Measurements from ENCODE around the gene SACS. TPM values are rescaled to one million over a fixed set of nuclear protein-coding genes. Genes with fewer than 3 reads are reported as not detected.
"Not testable (repeated sequence)": the region's sequence is repeated elsewhere in the genome, so short reads cannot be mapped to it uniquely, and the experiment has no call there.

The SACS gene
- total RNA-seq, 1 donor from 2014 or later = 6.8 TPM

- no peak for ATAC-seq (ENCODE audit: poor library complexity)
- intact Hi-C loops (cut with DNase I) = no loop called here
These were observed 2.8 kb downstream of the SACS start for GRCh38 chr13:23430664-23431063.

GRCh38 chr13:23427881-23428528 is 5.5 kb downstream of the SACS start:
- ATAC-seq (ENCODE audit: poor library complexity) (no peak), DNase-seq (no peak)
- intact Hi-C loops (cut with DNase I) = no loop called here

More at GRCh38 chr13:23430664-23431063, 2.8 kb downstream of the SACS start:
- no peak for DNase-seq

GRCh38 chr13:23427342-23427843 is 6.1 kb downstream of the SACS start:
- intact Hi-C loops (cut with DNase I) = no loop called here
- peak; percentile 60 for DNase-seq
- ATAC-seq (ENCODE audit: poor library complexity) = peak; percentile 77

- intact Hi-C loops (cut with DNase I) = no loop called here
- ATAC-seq (ENCODE audit: poor library complexity) (no peak), DNase-seq (no peak)
These were observed 11.9 kb downstream of the SACS start for GRCh38 chr13:23421596-23421995.

GRCh38 chr13:23418776-23419683 is 14.5 kb downstream of the SACS start:
- ATAC-seq (ENCODE audit: poor library complexity) (no peak), DNase-seq (no peak)
- intact Hi-C loops (cut with DNase I) = no loop called here

GRCh38 chr13:23414682-23415081 is 18.8 kb downstream of the SACS start:
- no peak for DNase-seq
- intact Hi-C loops (cut with DNase I) = no loop called here

GRCh38 chr13:23411706-23412105 is 21.8 kb downstream of the SACS start:
- DNase-seq (no peak), ATAC-seq (ENCODE audit: poor library complexity) (peak; percentile 92)
- intact Hi-C loops (cut with DNase I) = no loop called here

More at GRCh38 chr13:23414682-23415081, 18.8 kb downstream of the SACS start:
- no peak for ATAC-seq (ENCODE audit: poor library complexity)

- ATAC-seq (ENCODE audit: poor library complexity) (no peak), DNase-seq (no peak)
- intact Hi-C loops (cut with DNase I) = no loop called here
These were observed 22.3 kb downstream of the SACS start for GRCh38 chr13:23411220-23411619.

GRCh38 chr13:23408026-23408425 is 25.5 kb downstream of the SACS start:
- intact Hi-C loops (cut with DNase I) = no loop called here
- no peak for DNase-seq
- ATAC-seq (ENCODE audit: poor library complexity) = no peak

- intact Hi-C loops (cut with DNase I); ATAC-seq (ENCODE audit: poor library complexity); DNase-seq: not testable (repeated sequence)
These were observed 32.3 kb downstream of the SACS start for GRCh38 chr13:23401156-23401555.

- intact Hi-C loops (cut with DNase I) = no loop called here
- DNase-seq (no peak), ATAC-seq (ENCODE audit: poor library complexity) (no peak)
These were observed 34.2 kb downstream of the SACS start for GRCh38 chr13:23399347-23399746.

GRCh38 chr13:23394821-23395220 is 38.7 kb downstream of the SACS start:
- DNase-seq (no peak), ATAC-seq (ENCODE audit: poor library complexity) (no peak)
- intact Hi-C loops (cut with DNase I) = no loop called here

- intact Hi-C loops (cut with DNase I) = no loop called here
- no peak for DNase-seq
- peak; percentile 38 for ATAC-seq (ENCODE audit: poor library complexity)
These were observed 40.4 kb downstream of the SACS start for GRCh38 chr13:23392925-23393645.

GRCh38 chr13:23392313-23392712 is 41.2 kb downstream of the SACS start:
- DNase-seq (no peak), ATAC-seq (ENCODE audit: poor library complexity) (no peak)
- intact Hi-C loops (cut with DNase I) = no loop called here

- no peak for DNase-seq
- intact Hi-C loops (cut with DNase I) = no loop called here
- ATAC-seq (ENCODE audit: poor library complexity) = no peak
These were observed 41.8 kb downstream of the SACS start for GRCh38 chr13:23391752-23392151.

GRCh38 chr13:23386533-23386932 is 47.0 kb downstream of the SACS start:
- ATAC-seq (ENCODE audit: poor library complexity) (no peak), DNase-seq (no peak)
- intact Hi-C loops (cut with DNase I) = no loop called here

GRCh38 chr13:23385931-23386330 is 47.6 kb downstream of the SACS start:
- ATAC-seq (ENCODE audit: poor library complexity) (no peak), DNase-seq (no peak)
- intact Hi-C loops (cut with DNase I) = no loop called here

- no peak for DNase-seq
- intact Hi-C loops (cut with DNase I) = no loop called here
- no peak for ATAC-seq (ENCODE audit: poor library complexity)
These were observed 49.4 kb downstream of the SACS start for GRCh38 chr13:23384111-23384510.

GRCh38 chr13:23383151-23383550 is 50.4 kb downstream of the SACS start:
- intact Hi-C loops (cut with DNase I) = no loop called here
- ATAC-seq (ENCODE audit: poor library complexity) (no peak), DNase-seq (no peak)
